ENCODE data around the gene SCGN. TPM values are rescaled to one million over a fixed set of nuclear protein-coding genes. Genes with fewer than 3 reads are reported as not detected.

The SCGN gene
- total and polyA plus RNA-seq, 12 donors, result 0.26 to 2.7 (median 0.94) TPM; not detected in 2

DNA sequence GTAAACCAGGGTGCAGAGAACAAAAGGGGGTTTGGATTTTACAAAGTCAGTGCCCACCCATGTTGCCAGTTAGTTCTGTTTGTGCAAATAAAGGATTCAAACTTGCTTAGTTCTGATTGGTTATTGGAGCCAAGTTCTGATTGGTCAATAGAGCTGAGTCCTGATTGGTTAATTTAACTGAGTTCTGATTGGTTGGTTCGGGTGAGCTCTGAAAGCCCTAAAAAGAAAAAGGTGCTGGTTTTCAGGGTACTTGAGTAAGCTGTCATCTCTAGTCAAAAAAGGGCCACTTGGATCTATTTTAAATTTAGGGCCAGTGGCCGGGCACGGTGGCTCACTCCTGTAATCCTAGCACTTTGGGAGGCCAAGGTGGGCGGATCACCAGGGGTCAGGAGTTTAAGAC is 47.6 kb downstream of the SCGN start:
- no peak overlapping the region for H3K4me3 ChIP-seq
- DNase-seq, result no peak
- H3K27ac ChIP-seq, result no peak overlapping the region
- no peak for ATAC-seq
- intact Hi-C loops (cut with DNase I), result no loop called here
- WGBS, 2 donors, result 90 to 91% methylated on average over 4 of the region's 4 CpGs
- peaks cover 0 to 17% (median 0%) of the 10 kb centered on the region in 7 donors for H3K27me3 ChIP-seq
- TF ChIP-seq, protein P1, sequence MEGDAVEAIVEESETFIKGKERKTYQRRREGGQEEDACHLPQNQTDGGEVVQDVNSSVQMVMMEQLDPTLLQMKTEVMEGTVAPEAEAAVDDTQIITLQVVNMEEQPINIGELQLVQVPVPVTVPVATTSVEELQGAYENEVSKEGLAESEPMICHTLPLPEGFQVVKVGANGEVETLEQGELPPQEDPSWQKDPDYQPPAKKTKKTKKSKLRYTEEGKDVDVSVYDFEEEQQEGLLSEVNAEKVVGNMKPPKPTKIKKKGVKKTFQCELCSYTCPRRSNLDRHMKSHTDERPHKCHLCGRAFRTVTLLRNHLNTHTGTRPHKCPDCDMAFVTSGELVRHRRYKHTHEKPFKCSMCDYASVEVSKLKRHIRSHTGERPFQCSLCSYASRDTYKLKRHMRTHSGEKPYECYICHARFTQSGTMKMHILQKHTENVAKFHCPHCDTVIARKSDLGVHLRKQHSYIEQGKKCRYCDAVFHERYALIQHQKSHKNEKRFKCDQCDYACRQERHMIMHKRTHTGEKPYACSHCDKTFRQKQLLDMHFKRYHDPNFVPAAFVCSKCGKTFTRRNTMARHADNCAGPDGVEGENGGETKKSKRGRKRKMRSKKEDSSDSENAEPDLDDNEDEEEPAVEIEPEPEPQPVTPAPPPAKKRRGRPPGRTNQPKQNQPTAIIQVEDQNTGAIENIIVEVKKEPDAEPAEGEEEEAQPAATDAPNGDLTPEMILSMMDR (IDR thresholded peaks at IDR 0.05), result no peak
- H3K4me1 ChIP-seq, result no peaks in the 10 kb centered on the region
- no peaks in the 10 kb centered on the region for H3K9me3 ChIP-seq
- no peaks in the 10 kb centered on the region for H3K36me3 ChIP-seq

DNA sequence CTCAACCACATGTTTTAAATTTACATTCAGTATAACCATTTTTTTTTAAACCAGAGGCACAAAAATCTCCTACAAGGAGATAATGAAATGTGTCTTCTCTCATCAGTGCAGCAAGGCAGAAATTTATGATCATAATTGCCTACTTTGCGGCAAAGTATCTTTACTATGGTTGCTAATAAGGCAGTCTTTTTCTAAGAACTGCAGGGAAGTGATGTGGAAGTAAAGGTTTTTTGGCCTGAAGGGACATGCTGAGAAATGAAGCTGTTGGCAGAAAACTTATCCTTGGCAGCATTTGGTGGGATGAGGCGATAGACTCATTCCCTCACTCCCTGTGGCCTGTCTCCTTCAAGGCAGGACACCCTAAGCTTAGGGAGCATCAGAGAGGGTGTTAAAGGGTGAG is 48.7 kb downstream of the SCGN start:
- H3K4me1 ChIP-seq, result no peaks in the 10 kb centered on the region
- 76 to 78% methylated on average over 2 of the region's 2 CpGs for WGBS, 2 donors

DNA sequence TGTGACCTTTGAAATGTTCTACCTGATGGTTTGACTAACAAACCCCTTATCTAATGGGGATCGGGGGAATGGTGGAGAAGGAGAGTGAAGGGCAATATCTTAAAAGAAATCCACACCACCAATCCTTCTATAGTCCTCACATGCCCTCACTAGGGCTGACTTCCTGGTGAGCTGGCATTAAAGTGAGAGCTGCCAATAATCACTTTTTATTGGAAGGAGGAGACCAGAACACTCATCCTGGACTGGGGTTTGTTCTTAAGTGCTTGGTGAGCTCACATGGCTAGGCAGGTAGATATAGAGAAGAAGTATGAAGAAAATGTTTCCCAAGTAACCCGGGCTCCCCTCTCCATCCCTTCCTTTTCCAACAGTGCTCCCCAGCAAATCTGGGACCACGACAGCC is 49.8 kb downstream of the SCGN start:
- Histone ChIP-seq H3K36me3 (no peaks in the 10 kb centered on the region), H3K27me3 (peaks cover 0 to 17% (median 0%) of the 10 kb centered on the region in 7 donors), H3K4me3 (no peak overlapping the region), H3K27ac (no peak overlapping the region), H3K4me1 (no peaks in the 10 kb centered on the region), H3K9me3 (no peaks in the 10 kb centered on the region)
- WGBS, 2 donors, result 84 to 86% methylated on average over 3 of the region's 3 CpGs
- DNase-seq (no peak), ATAC-seq (no peak)
- TF ChIP-seq, protein P1 (IDR thresholded peaks at IDR 0.05), result no peak
- intact Hi-C loops (cut with DNase I), result no loop called here

More for the DNA sequence above, 48.7 kb downstream of the SCGN start:
- TF ChIP-seq, protein P1 (IDR thresholded peaks at IDR 0.05), result no peak
- intact Hi-C loops (cut with DNase I), result no loop called here
- Histone ChIP-seq H3K9me3 (no peaks in the 10 kb centered on the region), H3K36me3 (no peaks in the 10 kb centered on the region), H3K27ac (no peak overlapping the region), H3K27me3 (peaks cover 0 to 17% (median 0%) of the 10 kb centered on the region in 7 donors), H3K4me3 (no peak overlapping the region)
- DNase-seq, result no peak
- ATAC-seq, result no peak

GRCh38 chr6:25703005-25703404 is 51.0 kb downstream of the SCGN start:
- ATAC-seq, result no peak
- Histone ChIP-seq H3K4me1 (no peaks in the 10 kb centered on the region), H3K9me3 (no peaks in the 10 kb centered on the region), H3K4me3 (no peak overlapping the region), H3K27ac (no peak overlapping the region), H3K36me3 (no peaks in the 10 kb centered on the region), H3K27me3 (peaks cover 0 to 17% (median 0%) of the 10 kb centered on the region in 7 donors)
- intact Hi-C loops (cut with DNase I), result no loop called here
- TF ChIP-seq, protein P1 (IDR thresholded peaks at IDR 0.05), result no peak
- no peak for DNase-seq
- 63 to 75% methylated on average over 3 of the region's 3 CpGs for WGBS, 2 donors
